Activated CD4-positive, alpha-beta memory T cell treated with anti-CD3 and anti-CD28 coated beads for 36 hours (primary cell): Measurements from ENCODE around the gene LMNTD1. TPM values are rescaled to one million over a fixed set of nuclear protein-coding genes. Genes with fewer than 3 reads are reported as not detected.

Experiments used
- CTCF ChIA-PET: fragments of 350-600 bp; sonication (Branson Sonifier 250); formaldehyde crosslinking; loops from one replicate; lab custom pipeline; 2021; ENCODE audit warnings: antibody characterized with exemption, inconsistent platforms; lab: Charles Lee
- POLR2A ChIA-PET: fragments of 350-600 bp; sonication (Branson Sonifier 250); formaldehyde crosslinking; loops from one replicate; lab custom pipeline; 2021; ENCODE audit warnings: antibody characterized with exemption; lab: Charles Lee
- DNase-seq: peaks from one replicate; pipeline ENCODE4 v3.0.0-alpha.2; 2020
- H3K27ac Mint-ChIP-seq: one replicate; pipeline ENCODE4 v1.8.0; 2021; ENCODE audit warnings: mixed read lengths
- H3K27me3 Mint-ChIP-seq: one replicate; pipeline ENCODE4 v1.8.0; 2021; ENCODE audit warnings: mixed read lengths
- H3K36me3 Mint-ChIP-seq: one replicate; pipeline ENCODE4 v1.8.0; 2021; ENCODE audit warnings: mixed read lengths
- H3K4me1 Mint-ChIP-seq: one replicate; pipeline ENCODE4 v1.8.0; 2021; ENCODE audit warnings: low read depth, mixed read lengths
- H3K4me3 Mint-ChIP-seq: one replicate; pipeline ENCODE4 v1.8.0; 2021; ENCODE audit warnings: mild to moderate bottlenecking, mixed read lengths
- H3K9me3 Mint-ChIP-seq: one replicate; pipeline ENCODE4 v1.8.0; 2021; ENCODE audit warnings: mixed read lengths
- intact Hi-C: fragments of 100-400 bp; cut with micrococcal nuclease; formaldehyde crosslinking; loops from one replicate; pipeline ENCODE4 v1.15.1; 2023
- total RNA-seq, 2 experiments: library from RNA; stranded (reverse); gene quantifications; one replicate each; pipeline ENCODE4 v1.2.3, GENCODE V29; 2021

The LMNTD1 gene
- total RNA-seq, 2 experiments from 2014 or later: not detected

DNA sequence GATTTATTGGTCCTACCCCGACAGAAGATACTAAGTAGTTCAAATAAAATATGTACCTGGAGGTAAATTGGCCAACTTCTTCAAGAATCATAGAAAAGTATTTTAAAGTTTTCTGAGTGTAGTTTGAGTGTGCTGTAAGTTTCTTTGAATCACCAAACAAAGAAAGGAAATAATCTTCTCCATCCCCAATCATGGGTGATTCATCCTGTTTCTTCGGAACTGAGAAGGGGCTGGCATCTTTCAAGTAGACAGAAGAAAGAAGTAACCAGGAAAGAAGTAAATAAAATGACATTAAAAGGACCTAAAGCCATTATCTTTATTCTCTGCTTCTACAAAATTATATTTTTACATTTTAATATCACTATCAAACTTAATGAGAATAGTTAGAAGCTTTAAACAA lies 6.8 kb downstream of the LMNTD1 start:
- H3K27ac Mint-ChIP-seq: no peak overlapping the region
- H3K36me3 Mint-ChIP-seq: no peaks in the 10 kb centered on the region
- no peaks in the 10 kb centered on the region for H3K9me3 Mint-ChIP-seq
- H3K27me3 Mint-ChIP-seq: peaks cover 2% of the 10 kb centered on the region
- intact Hi-C loops: no loop called here
- ChIA-PET POLR2A (no interaction called here), CTCF (no interaction called here)
- no peak for DNase-seq
- no peak overlapping the region for H3K4me3 Mint-ChIP-seq
- H3K4me1 Mint-ChIP-seq: no peaks in the 10 kb centered on the region

GRCh38 chr12:25533150-25533549 lies 19.9 kb downstream of the LMNTD1 start:
- Mint-ChIP-seq H3K9me3 (no peaks in the 10 kb centered on the region), H3K27ac (no peak overlapping the region), H3K36me3 (no peaks in the 10 kb centered on the region), H3K4me1 (no peaks in the 10 kb centered on the region), H3K4me3 (no peak overlapping the region), H3K27me3 (no peaks in the 10 kb centered on the region)
- ChIA-PET CTCF (no interaction called here), POLR2A (no interaction called here)
- intact Hi-C loops: no loop called here
- no peak for DNase-seq

DNA sequence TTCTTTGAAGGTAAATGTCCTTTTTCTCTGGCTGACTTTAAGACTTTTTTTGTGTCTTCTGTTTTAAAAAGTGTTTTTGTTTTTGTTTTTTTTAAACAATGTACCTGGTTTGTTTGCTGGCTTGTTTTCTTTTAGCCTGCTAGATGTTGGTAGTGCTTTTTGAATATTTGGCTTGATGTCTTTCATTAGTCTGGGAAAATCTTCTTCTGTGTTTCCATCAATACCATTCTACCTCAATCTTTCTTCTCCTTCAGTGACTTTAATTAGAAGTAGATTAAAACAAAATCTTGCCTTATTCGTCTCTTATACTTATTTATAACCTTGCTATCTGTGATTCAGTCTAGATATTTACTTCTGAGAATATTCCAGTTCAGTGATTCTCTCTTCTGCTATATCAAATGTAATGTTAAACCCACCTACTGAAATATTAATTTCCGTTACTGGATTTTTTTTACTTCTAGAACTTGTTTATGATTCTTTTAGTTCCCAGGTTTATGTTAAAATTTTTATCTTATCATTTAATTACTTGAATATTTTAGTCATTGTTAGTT lies 21.5 kb downstream of the LMNTD1 start:
- Mint-ChIP-seq H3K27ac (no peak overlapping the region), H3K4me3 (no peak overlapping the region), H3K27me3 (no peaks in the 10 kb centered on the region), H3K9me3 (no peaks in the 10 kb centered on the region), H3K36me3 (no peaks in the 10 kb centered on the region), H3K4me1 (no peaks in the 10 kb centered on the region)
- intact Hi-C loops: no loop called here
- CTCF ChIA-PET: no interaction called here
- DNase-seq: no peak
- POLR2A ChIA-PET: no interaction called here

- DNase-seq: no peak
- H3K4me1 Mint-ChIP-seq: no peaks in the 10 kb centered on the region
- no peak overlapping the region for H3K4me3 Mint-ChIP-seq
- CTCF ChIA-PET: no interaction called here
- POLR2A ChIA-PET: no interaction called here
- no peak overlapping the region for H3K27ac Mint-ChIP-seq
- H3K9me3 Mint-ChIP-seq: no peaks in the 10 kb centered on the region
- H3K36me3 Mint-ChIP-seq: no peaks in the 10 kb centered on the region
- intact Hi-C loops: no loop called here
- no peaks in the 10 kb centered on the region for H3K27me3 Mint-ChIP-seq
These were observed 23.3 kb downstream of the LMNTD1 start for GRCh38 chr12:25529738-25530137.

GRCh38 chr12:25526778-25527177 lies 26.3 kb downstream of the LMNTD1 start:
- Mint-ChIP-seq H3K4me3 (no peak overlapping the region), H3K9me3 (no peaks in the 10 kb centered on the region), H3K27ac (no peak overlapping the region), H3K36me3 (no peaks in the 10 kb centered on the region), H3K27me3 (no peaks in the 10 kb centered on the region), H3K4me1 (no peaks in the 10 kb centered on the region)
- intact Hi-C loops: no loop called here
- CTCF ChIA-PET: no interaction called here
- no peak for DNase-seq
- POLR2A ChIA-PET: no interaction called here

GRCh38 chr12:25524366-25524765 lies 28.7 kb downstream of the LMNTD1 start:
- DNase-seq: no peak
- ChIA-PET POLR2A (no interaction called here), CTCF (no interaction called here)
- H3K9me3 Mint-ChIP-seq: no peaks in the 10 kb centered on the region
- no peaks in the 10 kb centered on the region for H3K4me1 Mint-ChIP-seq
- H3K4me3 Mint-ChIP-seq: no peak overlapping the region
- intact Hi-C loops: no loop called here
- H3K36me3 Mint-ChIP-seq: no peaks in the 10 kb centered on the region
- H3K27ac Mint-ChIP-seq: no peak overlapping the region
- no peaks in the 10 kb centered on the region for H3K27me3 Mint-ChIP-seq

- intact Hi-C loops: no loop called here
- Mint-ChIP-seq H3K4me3 (no peak overlapping the region), H3K4me1 (no peaks in the 10 kb centered on the region), H3K27me3 (no peaks in the 10 kb centered on the region), H3K27ac (no peak overlapping the region), H3K36me3 (no peaks in the 10 kb centered on the region), H3K9me3 (no peaks in the 10 kb centered on the region)
- DNase-seq: no peak
- ChIA-PET POLR2A (no interaction called here), CTCF (no interaction called here)
These were observed 31.3 kb downstream of the LMNTD1 start for GRCh38 chr12:25521625-25522256.

GRCh38 chr12:25518512-25518911 lies 34.6 kb downstream of the LMNTD1 start:
- no peak overlapping the region for H3K27ac Mint-ChIP-seq

DNA sequence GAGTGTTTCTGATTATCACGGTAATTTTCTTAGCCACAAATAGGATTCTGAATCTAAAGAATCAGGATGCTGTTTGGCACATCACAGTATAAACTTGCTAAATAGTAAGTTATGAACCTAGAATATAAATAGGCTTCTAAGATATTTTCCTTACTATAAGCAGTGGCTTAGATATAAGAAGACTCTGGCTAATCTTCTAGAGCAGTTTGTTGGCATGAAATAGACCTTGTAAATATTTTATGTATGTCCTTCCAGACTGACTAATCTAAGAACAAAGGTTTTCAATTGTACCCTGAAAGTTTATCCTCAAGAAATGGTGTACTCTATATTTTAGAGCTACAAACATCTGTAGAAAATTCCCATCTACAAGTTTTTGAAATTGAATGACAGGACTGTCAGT lies 48.3 kb downstream of the LMNTD1 start:
- ChIA-PET CTCF (no interaction called here), POLR2A (no interaction called here)
- Mint-ChIP-seq H3K4me3 (no peak overlapping the region), H3K27ac (no peak overlapping the region), H3K36me3 (no peaks in the 10 kb centered on the region), H3K9me3 (no peaks in the 10 kb centered on the region), H3K27me3 (peaks cover 2% of the 10 kb centered on the region), H3K4me1 (no peaks in the 10 kb centered on the region)
- intact Hi-C loops: no loop called here
- DNase-seq: no peak

More at GRCh38 chr12:25518512-25518911, 34.6 kb downstream of the LMNTD1 start:
- no peak for DNase-seq
- no peak overlapping the region for H3K4me3 Mint-ChIP-seq
- CTCF ChIA-PET: no interaction called here
- intact Hi-C loops: no loop called here
- no peaks in the 10 kb centered on the region for H3K27me3 Mint-ChIP-seq
- no peaks in the 10 kb centered on the region for H3K9me3 Mint-ChIP-seq
- no peaks in the 10 kb centered on the region for H3K36me3 Mint-ChIP-seq
- POLR2A ChIA-PET: no interaction called here
- H3K4me1 Mint-ChIP-seq: no peaks in the 10 kb centered on the region

GRCh38 chr12:25503666-25504065 lies 49.4 kb downstream of the LMNTD1 start:
- H3K9me3 Mint-ChIP-seq: no peaks in the 10 kb centered on the region
- intact Hi-C loops: no loop called here
- DNase-seq: no peak
- POLR2A ChIA-PET: no interaction called here
- CTCF ChIA-PET: no interaction called here
- no peak overlapping the region for H3K4me3 Mint-ChIP-seq
- no peak overlapping the region for H3K27ac Mint-ChIP-seq
- H3K36me3 Mint-ChIP-seq: no peaks in the 10 kb centered on the region
- H3K27me3 Mint-ChIP-seq: peaks cover 2% of the 10 kb centered on the region
- no peaks in the 10 kb centered on the region for H3K4me1 Mint-ChIP-seq

GRCh38 chr12:25502596-25502995 lies 50.5 kb downstream of the LMNTD1 start:
- ChIA-PET POLR2A (no interaction called here), CTCF (no interaction called here)
- no peak for DNase-seq
- Mint-ChIP-seq H3K4me1 (no peaks in the 10 kb centered on the region), H3K27me3 (peaks cover 2% of the 10 kb centered on the region), H3K4me3 (no peak overlapping the region), H3K9me3 (no peaks in the 10 kb centered on the region), H3K36me3 (no peaks in the 10 kb centered on the region), H3K27ac (no peak overlapping the region)
- intact Hi-C loops: no loop called here

- no peak for DNase-seq
- POLR2A ChIA-PET: no interaction called here
- no peaks in the 10 kb centered on the region for H3K4me1 Mint-ChIP-seq
- H3K27me3 Mint-ChIP-seq: peaks cover 2% of the 10 kb centered on the region
- no peak overlapping the region for H3K27ac Mint-ChIP-seq
- intact Hi-C loops: no loop called here
- CTCF ChIA-PET: interaction anchor here (0.6 kb wide), 1 partner anchor 28 kb away, joined by 3 read pairs; no protein-coding TSS in a partner anchor
- H3K36me3 Mint-ChIP-seq: no peaks in the 10 kb centered on the region
- no peaks in the 10 kb centered on the region for H3K9me3 Mint-ChIP-seq
- no peak overlapping the region for H3K4me3 Mint-ChIP-seq
These were observed 51.0 kb downstream of the LMNTD1 start for GRCh38 chr12:25502118-25502517.

DNA sequence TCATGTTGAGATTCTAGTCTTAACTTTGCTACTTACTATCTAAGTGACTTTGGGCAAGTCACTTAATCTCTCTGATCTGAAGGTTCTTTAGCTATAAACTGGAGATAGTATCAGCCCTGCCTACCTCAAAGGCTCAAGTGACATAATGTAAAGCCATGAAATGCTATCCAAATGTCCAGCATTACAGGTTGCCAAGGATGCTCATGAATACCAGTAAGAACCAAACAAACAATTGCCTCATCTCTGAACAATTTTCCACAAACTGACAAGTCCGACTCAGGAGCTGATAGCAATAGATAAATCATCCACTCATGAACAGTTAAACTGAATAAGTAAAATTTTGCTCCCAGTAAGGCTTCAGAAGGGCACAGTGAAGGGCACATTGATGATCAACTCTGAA lies 51.5 kb downstream of the LMNTD1 start:
- no peaks in the 10 kb centered on the region for H3K36me3 Mint-ChIP-seq
- intact Hi-C loops: no loop called here
- no peaks in the 10 kb centered on the region for H3K4me1 Mint-ChIP-seq
- no peak for DNase-seq
- H3K4me3 Mint-ChIP-seq: no peak overlapping the region
- H3K9me3 Mint-ChIP-seq: no peaks in the 10 kb centered on the region
- H3K27me3 Mint-ChIP-seq: peaks cover 2% of the 10 kb centered on the region
- H3K27ac Mint-ChIP-seq: no peak overlapping the region
- CTCF ChIA-PET: interaction anchor here (0.6 kb wide), 1 partner anchor 28 kb away, joined by 3 read pairs; no protein-coding TSS in a partner anchor
- POLR2A ChIA-PET: no interaction called here
